ENCODE measurements around the gene MRFAP1.

The MRFAP1 gene

DNA sequence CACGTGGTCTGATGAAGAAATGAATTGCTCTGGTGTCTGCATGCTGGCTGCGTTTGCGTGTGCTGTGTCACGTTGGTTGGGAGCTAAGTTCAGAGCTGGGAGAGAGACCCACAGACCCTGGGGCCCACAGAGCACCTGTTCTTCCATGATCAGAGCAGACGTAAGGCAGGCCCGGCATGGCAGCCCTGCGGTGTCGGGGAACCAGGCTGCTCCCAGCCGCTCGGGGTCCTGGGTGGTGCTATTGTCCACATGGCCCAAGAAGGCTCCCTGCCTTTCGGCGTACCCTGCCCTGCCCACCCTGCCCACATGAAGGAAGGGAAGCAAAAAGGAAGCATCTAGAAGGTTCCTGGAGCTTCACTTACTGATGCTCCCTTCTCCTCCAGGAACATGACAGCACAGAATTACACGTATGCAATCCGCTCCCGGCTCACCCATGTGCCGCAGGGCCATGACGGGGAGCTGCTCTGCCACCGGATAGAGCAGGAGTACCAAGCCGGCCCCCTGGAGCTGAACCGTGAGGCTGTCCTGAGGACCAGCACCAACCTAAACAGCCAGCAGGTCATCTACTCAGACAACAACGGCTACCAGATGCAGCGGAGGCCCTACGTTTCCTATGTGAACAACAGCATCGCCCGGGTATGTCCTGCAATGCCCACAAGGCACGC is 30.9 kb upstream of the MRFAP1 start:
- CTCF ChIA-PET = no interaction called here
- TF ChIP-seq, protein P1, sequence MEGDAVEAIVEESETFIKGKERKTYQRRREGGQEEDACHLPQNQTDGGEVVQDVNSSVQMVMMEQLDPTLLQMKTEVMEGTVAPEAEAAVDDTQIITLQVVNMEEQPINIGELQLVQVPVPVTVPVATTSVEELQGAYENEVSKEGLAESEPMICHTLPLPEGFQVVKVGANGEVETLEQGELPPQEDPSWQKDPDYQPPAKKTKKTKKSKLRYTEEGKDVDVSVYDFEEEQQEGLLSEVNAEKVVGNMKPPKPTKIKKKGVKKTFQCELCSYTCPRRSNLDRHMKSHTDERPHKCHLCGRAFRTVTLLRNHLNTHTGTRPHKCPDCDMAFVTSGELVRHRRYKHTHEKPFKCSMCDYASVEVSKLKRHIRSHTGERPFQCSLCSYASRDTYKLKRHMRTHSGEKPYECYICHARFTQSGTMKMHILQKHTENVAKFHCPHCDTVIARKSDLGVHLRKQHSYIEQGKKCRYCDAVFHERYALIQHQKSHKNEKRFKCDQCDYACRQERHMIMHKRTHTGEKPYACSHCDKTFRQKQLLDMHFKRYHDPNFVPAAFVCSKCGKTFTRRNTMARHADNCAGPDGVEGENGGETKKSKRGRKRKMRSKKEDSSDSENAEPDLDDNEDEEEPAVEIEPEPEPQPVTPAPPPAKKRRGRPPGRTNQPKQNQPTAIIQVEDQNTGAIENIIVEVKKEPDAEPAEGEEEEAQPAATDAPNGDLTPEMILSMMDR (IDR thresholded peaks at IDR 0.05; ENCODE audit: insufficient read depth, low read length, missing control alignments) = no peak
- POLR2A ChIA-PET = no interaction called here

DNA sequence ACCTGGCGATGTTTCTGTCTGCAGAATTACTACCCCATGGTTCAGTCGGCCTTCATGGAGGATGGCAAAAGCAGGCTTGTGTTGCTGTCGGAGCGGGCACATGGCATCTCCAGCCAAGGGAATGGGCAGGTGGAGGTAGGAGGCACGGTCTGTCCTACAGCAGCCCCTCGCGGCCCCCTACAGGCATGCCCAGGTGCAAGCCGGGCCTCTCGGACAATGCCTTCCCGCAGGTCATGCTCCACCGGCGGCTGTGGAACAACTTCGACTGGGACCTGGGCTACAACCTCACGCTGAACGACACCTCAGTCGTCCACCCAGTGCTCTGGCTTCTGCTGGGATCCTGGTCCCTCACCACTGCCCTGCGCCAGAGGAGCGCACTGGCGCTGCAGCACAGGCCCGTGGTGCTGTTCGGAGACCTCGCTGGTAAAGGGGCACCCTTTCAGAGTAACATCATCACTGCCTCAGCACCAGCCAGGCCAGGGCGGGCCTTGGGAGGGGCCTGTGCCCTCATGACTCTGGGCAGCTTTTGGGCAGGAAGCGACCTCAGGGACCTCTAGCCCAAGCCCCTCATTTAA is 29.5 kb upstream of the MRFAP1 start:
- no peak overlapping the region for H3K4me3 ChIP-seq (ENCODE audit: low read depth, low read length)
- TF ChIP-seq, protein P1 (IDR thresholded peaks at IDR 0.05; ENCODE audit: insufficient read depth, low read length, missing control alignments) = no peak
- ChIA-PET POLR2A (interaction anchor here (0.6 kb wide), 1 partner anchor 9 kb away, joined by 3 read pairs; no protein-coding TSS in a partner anchor), CTCF (no interaction called here)
- no peak for DNase-seq (ENCODE audit: low read depth, low spot score)

More for the DNA sequence above, 30.9 kb upstream of the MRFAP1 start:
- DNase-seq (ENCODE audit: low read depth, low spot score) = no peak
- no peak overlapping the region for H3K4me3 ChIP-seq (ENCODE audit: low read depth, low read length)

DNA sequence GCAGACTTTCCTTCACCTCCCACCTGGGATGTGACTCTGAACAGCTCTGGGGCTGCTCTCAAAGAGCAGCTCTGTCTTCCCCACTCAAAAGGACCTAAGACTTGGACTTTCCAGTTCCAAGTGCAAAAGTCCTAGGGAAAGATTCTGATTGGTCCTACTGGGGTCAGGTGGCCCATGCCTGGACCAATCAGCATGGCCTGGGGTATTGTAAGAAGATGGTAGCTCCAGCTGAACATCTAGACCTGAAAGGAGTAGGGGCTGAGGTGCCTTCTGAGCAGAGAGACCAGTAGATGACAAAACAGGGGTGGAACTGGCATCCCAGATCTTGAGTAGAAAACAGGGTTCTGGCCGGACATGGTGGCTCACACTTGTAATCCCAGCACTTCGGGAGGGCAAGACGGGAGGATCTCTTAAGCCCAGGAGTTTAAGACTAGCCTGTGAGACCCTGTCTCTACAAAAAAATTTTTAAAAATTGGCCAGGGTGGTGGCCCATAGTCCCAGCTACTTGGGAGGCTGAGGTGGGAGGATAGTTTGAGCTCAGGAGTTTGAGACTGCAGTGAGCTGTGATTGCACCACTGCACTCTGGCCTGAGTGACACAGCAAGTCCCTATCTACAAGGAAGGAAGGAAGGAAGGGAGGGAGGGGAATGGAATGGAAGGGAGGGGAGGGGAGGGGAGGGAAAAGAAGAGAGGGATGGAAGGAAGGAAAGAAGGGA is 27.4 kb upstream of the MRFAP1 start:
- ChIA-PET POLR2A (no interaction called here), CTCF (no interaction called here)
- TF ChIP-seq, protein P1 (IDR thresholded peaks at IDR 0.05; ENCODE audit: insufficient read depth, low read length, missing control alignments) = no peak
- no peak overlapping the region for H3K4me3 ChIP-seq (ENCODE audit: low read depth, low read length)
- no peak for DNase-seq (ENCODE audit: low read depth, low spot score)

DNA sequence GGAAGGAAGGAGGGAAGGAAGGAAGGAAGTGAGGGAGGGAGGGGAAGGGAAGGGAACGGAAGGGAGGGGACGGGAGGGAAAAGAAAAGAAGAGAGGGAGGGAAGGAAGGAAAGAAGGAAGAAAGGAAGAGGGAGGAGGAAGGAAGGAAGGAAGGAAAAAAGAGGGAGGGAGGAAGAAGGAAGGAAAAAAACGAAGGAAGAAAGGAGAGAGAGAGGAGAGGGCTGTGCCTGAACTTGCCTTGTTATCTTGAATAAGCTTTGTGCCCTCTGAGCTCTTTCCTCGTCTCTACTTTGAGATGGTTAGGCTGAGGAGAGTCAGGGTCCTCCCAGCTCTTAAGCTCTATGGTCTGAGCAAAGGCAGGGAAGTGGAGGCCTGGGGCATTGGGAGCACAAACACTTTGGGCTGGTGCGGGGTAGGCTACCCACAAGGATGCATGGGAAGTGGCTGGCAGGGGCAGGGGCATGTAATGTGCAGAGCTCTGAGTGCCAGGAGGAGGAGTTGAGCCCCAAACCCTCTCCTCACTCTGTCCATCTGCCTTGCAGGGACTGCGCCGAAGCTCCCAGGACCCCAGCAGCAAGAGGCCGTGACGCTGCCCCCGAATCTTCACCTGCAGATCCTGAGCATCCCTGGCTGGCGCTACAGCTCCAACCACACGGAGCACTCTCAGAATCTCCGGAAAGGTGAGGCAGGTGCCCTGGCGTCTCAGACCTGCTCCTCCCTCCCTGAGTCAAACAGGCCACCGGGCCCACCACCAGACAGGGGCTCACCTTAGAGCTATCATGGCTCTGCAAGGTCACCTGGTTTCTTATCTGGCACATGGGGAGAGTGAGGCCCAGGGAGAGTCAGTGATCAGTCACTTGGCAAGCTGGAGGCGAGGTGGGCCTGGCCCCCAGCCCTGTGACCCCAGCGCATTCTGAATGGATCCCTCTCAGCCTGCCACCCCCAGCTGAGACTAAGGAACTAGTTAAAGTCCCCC is 26.5 kb upstream of the MRFAP1 start:
- POLR2A ChIA-PET = no interaction called here
- TF ChIP-seq, protein P1 (IDR thresholded peaks at IDR 0.05; ENCODE audit: insufficient read depth, low read length, missing control alignments) = no peak
- no peak for DNase-seq (ENCODE audit: low read depth, low spot score)

DNA sequence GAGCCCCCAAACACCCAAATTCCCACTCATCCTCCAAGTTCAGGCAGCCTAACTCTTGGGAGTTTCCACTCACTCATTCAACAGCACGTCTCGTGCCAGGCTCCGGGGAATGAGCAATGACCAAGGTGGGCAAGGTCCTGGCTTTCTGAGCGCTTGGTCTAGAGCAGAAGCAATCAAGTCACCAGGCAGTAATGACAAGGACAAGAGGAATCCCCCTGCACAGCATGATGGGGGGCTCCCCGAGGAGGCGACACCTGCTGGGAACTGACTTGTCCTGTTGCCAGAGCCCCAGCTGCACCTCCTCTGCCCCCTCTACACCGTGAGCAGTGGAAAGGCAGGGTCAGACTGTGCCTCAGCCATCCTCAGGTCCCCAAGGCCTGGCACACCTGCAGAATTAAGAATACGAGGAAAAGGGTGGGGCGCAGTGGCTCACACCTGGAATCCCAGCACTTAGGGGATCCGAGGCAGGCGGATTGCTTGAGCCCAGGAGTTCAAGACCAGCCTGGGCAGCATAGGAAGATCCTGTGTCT is 25.7 kb upstream of the MRFAP1 start:
- DNase-seq (ENCODE audit: low read depth, low spot score) = no peak
- ChIA-PET CTCF (interaction anchor here (1.1 kb wide), 1 partner anchor 68 kb away, joined by 4 read pairs; no protein-coding TSS in a partner anchor), POLR2A (no interaction called here)
- TF ChIP-seq, protein P1 (IDR thresholded peaks at IDR 0.05; ENCODE audit: insufficient read depth, low read length, missing control alignments) = no peak
- H3K4me3 ChIP-seq (ENCODE audit: low read depth, low read length) = no peak overlapping the region

More for the DNA sequence above, 26.5 kb upstream of the MRFAP1 start:
- CTCF ChIA-PET = no interaction called here
- H3K4me3 ChIP-seq (ENCODE audit: low read depth, low read length) = no peak overlapping the region

Measured in AG04449 (cell line).